ENCODE measurements around the gene CYLD. TPM values are rescaled to one million over a fixed set of nuclear protein-coding genes. Genes with fewer than 3 reads are reported as not detected.

CYLD gene
- polyA plus RNA-seq, 1 donor, result 34.5 TPM

DNA sequence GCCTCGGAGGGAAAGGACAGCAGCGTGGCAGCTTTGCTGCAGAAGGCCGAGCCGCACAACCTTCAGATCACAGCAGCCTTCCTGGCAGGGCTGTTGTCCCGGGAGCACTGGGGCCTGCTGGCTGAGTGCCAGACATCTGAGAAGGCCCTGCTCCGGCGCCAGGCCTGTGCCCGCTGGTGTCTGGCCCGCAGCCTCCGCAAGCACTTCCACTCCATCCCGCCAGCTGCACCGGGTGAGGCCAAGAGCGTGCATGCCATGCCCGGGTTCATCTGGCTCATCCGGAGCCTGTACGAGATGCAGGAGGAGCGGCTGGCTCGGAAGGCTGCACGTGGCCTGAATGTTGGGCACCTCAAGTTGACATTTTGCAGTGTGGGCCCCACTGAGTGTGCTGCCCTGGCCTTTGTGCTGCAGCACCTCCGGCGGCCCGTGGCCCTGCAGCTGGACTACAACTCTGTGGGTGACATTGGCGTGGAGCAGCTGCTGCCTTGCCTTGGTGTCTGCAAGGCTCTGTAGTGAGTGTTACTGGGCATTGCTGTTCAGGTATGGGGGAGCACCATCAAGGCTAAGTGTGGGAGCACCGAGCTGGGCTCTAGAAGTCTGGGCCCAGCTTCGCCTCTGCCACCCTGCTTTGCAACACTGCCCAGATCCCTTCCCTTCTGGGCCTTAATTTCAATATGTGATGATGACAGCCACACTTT is 29.9 kb upstream of the CYLD start:
- no peak for DNase-seq

DNA sequence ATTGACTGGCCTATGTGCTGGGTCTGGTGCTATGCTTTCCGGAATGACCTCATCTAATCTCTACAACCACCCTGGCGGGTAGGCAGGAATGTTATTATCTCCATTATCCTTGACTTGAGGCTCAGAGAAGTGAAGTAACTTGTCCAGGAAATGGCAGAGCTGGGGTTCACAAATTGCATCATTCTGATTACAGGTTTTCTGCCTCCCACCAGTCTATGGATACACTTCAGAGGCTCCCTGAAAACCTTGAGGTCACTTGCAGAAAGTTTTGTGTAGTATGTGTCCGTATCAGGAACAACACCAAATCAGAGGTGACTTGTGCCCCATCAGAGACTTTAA is 29.4 kb upstream of the CYLD start:
- no peak for DNase-seq

DNA sequence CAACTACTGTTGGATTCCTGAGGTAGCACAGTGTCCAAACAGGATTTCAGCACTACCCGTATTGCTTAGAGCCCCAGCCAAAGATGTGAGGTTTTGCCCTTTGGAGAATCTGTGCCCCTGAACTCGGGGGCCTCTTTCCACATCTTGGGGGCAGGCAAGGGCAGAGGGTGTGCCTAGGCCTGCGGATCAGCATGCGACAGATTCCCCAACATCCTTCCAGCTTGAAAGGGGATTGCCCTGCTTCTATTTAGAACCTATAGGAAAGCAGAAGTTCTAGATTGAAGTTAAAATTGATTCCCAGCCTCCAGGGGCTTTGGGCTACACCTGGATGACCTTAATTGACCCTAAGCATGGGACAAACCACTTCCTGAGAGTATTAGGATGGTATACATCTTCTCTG is 28.9 kb upstream of the CYLD start:
- no peak for DNase-seq

DNA sequence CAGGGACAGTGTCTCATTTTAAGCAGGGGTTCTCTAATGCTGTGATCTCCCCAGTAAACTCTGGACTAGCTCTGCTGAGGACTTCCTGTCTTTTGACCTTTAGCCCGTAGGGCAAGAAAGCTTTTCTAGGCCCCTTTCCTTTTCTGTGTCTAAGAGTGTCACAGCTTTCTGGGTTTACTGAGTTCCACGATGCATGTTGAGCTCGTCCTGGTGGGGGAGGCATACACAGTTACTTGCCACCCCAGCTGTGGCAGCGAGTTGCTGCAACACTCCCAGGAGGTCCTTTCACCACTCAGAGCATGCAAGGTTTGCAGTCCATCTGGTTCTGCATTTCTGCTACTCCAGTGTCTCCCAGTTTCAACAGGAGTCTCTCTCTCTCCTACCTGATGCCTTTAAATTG is 24.8 kb upstream of the CYLD start:
- no peak for DNase-seq

DNA sequence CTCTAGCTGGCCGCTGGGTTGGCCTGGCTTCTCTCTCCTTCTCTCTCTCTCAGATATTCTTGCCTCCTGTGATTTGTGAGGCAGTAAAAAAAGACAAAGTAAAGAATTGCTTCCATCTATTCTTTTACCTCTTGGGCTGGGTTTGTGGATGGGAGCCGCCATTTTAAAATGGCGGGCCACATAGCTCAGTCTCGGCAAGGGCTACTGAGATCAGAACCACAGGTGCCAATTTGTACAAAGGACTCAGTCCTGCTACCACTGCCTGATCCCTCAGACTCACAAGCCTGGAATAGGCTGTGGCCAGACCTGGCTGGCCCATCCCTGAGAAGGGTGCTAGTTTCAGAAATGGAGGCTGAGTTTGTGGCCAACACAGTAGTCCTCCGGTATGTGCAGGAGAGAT is 24.4 kb upstream of the CYLD start:
- no peak for DNase-seq

DNA sequence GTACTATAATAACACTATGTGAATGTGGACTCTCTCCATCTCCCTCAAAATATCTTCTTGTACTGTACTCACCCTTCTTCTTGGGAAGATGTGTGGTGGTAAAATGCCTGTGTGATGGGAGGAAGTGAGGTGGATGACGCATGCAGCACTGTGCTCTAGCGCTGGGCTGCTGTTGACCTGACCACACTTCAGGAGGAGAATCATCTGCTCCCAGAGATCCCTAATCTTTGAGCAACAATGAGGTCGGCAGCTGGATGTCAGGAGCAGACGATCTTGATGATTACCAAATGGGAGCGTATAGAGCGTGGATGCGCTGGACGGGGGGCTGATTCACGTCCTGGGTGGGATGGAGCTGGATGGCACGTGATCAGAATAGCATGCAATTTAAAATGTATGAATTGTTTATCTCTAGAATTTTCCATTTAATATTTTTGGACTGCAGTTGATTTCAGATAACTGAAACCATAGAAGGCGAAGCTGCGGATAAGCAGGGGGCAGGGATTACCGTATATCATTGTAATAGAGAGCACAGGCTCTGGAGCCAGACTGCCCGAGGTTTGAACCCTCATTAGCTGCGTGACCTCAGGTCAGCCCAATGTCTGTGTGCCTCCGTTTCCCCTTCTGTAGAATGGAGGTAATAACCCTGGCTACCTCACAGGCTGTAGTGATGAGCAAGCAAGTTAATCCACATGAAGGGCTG is 23.7 kb upstream of the CYLD start:
- no peak for DNase-seq

DNA sequence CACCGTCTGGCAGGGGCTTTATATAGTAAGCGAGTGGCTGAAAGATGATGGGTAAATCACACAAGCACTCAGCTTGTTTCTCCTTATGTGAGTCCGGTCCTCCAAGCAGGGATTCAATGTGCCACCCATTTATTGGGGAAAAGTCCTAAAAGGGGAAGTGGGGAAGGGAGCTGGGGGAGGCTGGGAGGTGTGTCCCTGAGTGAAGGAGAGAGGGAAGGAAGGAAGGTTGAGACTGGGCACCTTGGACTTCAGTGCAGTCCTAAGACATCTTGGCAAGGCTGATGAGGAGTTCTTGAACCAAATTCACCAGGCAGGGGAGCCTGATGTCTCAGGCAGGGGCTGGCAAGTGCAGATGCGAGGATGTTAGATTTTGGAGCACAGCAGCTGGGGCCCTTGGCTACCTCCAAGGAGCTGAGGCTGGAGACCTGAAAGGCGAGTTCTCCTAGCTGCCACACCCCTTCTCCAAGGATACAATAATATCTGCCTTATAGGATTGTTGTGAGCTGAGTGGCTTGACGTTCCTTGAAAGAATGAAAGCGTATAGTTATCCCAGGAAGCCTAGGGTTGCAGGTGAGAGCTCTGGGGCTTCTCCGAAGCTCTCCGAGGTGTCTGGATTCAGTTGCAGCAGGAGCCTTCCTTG is 23.0 kb upstream of the CYLD start:
- no peak for DNase-seq

DNA sequence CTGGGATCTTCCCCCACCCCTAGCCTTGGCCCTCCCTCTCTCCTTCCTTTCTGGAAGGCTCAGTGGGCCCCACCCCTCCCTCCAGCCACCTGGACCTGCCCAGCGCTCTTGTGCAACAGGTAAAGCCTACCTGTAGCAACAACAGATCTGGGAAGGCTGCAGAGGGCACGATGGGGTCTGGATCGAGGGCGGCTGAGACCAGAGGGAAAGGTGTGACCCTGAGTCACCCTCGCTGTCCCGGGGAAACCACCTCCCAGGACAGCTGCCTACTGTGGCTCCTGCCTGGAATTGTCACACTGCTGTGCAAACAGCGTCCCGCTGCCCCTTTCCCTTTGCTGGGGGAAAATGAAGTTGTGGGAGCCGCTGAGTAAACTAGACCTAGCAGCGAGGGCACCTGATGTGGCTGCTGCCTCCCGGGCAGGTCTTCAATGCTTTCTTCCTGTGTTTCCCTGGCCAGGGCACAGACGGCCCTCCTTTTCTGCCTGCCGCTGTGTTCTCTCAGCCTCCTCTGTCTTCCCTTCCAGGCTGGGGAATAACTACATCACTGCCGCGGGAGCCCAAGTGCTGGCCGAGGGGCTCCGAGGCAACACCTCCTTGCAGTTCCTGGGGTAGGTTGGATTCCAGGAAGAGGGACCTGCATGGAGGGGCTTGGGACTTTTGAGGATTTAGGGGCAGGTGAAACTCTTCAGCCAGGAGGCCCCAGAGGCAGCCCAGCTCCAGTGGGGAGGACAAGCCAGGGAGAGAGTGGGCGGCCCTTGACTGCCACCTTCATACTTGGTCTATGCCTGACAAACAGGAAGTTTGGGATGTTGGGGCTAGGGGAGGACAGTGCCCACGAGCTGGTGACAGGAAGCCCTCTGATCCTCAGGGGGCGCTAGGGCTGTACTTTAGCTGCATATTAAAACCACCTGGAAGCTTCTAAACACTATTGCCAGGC is 22.2 kb upstream of the CYLD start:
- DNase-seq, result no peak

DNA sequence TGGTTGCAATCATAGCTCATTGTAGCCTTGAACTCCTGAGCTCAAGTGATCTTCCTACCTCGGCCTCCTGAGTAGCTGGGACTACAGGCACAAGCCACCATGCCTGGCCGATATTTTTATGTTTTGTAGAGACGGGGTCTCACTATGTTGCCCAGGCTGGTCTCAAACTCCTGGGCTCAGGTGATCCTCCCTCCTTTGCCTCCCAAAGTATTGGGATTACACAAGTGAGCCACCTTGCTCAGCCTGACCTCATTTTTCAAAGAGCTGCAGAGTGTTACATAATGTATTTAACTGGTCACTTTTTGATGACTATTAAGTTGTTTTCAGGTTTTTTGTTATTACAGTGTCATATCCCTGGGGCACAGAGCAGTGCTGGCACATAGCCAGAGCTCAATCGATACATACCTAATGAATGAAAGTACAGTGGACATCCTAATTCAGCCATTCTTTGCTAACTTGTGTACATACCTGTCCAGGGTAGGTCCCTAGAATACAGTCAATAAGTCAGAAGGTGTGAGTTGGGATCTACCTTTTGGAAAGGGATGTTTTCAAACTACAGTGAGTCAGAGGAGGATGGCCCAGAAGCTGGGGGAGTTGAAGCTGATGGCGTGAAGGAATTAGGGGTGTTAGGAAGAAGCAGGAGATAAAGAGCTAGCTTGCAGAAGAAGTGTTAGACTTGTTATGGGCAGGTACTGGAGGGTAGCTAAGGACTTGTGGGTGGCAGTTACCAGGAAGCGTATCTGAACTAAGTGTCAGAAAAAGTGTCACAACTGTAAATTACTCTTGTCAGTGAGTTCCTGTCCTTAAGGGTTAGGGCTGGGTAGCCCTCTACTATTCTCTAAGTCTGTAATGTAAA is 20.1 kb upstream of the CYLD start:
- no peak for DNase-seq

DNA sequence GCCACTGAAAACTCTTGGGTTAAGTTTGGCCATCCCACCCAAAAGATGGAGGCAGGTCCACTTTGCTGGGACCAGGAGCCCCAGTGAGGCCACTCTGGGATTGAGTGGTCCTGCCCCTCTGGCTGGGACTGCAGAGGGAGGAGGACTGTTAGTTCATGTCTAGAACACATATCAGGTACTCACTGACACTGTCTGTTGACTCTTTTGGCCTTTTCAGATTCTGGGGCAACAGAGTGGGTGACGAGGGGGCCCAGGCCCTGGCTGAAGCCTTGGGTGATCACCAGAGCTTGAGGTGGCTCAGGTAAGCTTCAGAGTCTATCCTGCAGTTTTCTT is 19.5 kb upstream of the CYLD start:
- no peak for DNase-seq

DNA sequence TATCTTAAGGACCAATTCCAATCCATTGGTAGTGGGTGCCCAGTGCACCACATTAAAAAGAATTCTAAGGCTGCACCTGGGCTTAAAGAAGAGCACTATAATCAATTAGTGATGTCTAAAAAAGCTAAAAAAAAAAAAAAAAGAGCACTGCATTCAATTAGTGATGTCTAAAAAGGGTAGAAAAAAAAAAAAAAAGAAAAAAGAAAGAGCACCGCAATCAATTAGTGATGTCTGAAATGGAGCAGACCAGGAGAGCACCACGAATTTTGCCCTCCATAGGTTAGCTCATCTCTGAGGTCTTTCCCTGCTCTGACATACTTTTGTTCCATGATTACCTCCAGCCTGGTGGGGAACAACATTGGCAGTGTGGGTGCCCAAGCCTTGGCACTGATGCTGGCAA is 18.9 kb upstream of the CYLD start:
- no peak for DNase-seq

DNA sequence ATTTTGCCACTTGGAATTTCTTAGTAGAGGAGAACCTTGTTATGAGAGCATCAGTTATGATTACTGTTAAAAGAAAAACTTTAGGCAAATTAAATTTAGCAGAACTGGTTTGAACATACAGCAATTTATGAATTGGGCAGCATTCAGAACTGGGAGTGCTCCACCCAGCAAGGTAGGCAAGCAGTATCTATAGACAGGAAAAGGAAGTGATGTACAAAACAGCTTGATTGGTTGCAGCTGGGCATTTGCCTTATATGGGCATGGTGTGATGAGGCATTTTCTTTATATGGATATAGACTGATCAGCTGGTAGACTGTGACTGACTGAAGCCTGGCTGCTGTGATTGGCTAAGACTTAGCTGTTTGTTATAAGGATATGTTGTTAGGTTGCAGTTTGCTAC is 17.6 kb upstream of the CYLD start:
- DNase-seq, result no peak

DNA sequence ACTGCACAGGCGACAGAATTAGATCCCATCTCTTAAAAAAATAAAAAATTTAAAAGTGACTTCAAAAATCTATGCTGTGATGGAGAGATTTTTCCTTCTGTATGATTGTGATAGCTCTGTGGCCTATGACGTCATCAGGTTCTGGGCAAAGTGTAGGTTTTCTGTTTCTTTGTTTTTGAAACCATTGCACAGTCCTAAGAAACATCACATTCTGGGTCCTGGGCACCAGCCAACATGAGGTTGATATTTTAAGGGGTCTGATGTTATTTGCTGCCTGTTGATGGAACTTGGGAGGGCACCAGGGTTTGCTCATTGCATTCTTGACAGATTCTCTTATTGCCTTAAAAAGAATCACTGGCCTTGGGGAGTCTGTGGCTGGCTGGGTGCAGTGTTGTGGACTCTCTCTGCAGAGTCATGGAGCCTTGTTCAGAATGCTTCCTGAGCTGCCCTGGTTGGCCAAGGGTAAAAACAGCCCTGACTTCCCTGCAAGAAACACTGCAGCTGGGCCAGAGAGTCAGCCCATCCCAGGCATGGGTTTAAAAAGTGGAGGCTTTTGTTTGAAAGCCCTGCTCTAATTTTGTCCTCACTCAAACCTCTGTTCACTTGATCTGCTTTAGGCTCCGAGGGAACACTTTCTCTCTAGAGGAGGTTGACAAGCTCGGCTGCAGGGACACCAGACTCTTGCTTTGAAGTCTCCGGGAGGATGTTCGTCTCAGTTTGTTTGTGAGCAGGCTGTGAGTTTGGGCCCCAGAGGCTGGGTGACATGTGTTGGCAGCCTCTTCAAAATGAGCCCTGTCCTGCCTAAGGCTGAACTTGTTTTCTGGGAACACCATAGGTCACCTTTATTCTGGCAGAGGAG is 10.5 kb upstream of the CYLD start:
- no peak for DNase-seq

DNA sequence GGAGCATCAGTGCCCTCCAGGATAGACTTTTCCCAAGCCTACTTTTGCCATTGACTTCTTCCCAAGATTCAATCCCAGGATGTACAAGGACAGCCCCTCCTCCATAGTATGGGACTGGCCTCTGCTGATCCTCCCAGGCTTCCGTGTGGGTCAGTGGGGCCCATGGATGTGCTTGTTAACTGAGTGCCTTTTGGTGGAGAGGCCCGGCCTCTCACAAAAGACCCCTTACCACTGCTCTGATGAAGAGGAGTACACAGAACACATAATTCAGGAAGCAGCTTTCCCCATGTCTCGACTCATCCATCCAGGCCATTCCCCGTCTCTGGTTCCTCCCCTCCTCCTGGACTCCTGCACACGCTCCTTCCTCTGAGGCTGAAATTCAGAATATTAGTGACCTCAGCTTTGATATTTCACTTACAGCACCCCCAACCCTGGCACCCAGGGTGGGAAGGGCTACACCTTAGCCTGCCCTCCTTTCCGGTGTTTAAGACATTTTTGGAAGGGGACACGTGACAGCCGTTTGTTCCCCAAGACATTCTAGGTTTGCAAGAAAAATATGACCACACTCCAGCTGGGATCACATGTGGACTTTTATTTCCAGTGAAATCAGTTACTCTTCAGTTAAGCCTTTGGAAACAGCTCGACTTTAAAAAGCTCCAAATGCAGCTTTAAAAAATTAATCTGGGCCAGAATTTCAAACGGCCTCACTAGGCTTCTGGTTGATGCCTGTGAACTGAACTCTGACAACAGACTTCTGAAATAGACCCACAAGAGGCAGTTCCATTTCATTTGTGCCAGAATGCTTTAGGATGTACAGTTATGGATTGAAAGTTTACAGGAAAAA is 9.7 kb upstream of the CYLD start:
- no peak for DNase-seq

DNA sequence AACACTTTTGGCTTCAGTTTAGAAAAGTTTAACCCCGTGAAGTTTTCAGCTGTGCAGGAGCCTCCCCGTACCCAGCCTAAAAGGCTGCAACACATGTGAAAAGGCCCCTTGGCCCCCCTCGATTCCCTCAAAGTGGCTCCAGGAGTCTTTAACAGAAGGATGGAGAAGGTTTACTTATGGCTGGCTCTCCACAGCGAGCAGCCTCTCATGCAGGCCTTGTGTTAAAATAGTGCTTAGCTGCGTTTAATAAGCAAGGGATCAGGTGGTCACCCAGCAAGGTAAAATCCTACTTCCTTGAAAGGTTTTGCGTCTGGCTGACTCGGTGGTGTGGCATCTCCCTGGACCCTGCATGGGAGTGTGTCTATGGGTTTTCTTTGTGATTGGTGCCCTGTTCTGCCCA is 8.4 kb upstream of the CYLD start:
- no peak for DNase-seq

DNA sequence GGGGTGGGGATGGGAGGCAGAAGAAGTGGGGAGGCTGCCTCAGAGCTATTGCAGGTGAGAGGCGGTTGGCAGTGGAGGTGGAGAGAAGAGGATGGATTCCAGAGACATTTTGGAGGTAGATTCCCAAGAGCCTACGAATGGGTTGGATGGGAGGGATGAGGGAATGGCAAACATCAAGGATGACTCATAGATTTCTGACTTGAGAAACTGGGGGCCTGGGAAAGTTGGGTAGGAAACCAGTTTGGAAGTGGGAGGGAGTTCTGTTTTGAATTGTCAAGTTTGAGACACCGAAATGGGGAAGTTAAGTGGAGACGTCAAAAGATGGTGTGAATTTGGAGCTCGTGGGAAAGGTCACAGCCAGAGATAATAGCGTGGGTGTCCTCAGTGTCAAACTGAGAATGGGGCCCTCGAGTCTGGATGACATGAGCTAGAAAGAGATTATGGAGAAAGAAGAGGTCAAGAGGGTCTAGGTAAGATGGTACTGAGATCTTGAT is 6.2 kb upstream of the CYLD start:
- DNase-seq, result no peak

DNA sequence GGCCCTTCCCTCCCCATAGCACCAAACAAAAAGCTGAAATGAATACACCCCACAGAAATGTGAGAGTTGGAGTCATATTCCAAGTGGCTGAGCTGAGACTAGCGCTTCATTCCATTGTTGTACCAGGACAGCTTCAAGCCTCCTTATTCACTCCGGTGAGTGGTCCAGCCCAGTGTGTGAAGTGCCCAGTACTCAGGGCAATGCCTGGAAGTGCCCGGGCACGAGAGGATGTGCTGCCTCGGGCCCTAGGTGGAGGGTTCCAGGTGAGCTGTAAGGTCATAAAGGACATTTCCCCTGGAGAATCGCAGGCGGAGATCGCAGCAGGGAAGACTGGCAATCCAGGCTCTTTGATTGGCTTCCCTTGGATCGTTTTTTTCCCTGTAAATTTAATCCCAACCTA is 5.4 kb upstream of the CYLD start:
- no peak for DNase-seq

DNA sequence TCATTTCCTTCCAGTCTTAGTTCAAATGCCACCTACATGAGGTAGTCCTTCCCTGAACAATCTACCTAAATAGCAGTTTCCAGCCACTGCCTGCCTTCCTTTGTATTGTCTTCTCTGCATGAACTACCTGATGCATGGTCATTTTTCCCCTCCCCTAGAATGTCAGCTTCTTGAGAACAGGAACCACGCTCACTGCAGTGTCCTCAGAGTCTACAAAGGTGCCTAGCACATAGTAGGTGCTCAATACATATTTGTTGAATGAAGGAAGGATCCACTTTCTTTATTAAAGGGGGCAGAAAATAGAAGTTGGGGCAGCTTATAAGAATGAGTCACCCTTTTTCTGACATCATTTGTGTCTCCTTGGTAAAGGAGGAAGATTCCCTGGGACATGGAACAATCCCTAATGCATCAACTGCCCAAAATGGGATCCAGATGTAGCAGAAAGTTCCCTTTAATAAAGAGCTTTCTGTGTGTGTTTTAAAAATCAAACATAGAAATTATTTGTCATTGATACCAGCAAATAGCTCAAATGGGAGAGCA is 4.4 kb upstream of the CYLD start:
- no peak for DNase-seq

DNA sequence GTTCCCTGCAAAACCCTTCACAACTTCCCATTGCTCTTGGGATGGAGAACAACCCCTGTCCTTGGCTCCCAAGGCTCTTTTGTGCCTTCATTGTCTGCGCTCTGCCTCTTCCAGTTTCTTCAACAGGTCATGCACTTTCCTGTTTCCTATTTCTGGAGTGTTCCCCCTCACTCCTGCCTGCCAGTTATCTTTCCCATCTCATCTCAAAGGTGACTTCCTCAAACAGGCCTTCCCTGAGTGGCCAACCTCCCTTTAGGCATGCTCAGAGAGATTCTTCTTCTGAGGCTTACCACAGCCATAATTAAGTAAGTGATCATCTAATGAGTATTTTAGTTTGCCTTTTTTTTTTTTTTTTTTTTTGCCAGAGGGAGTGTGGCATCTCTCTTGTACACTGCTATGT is 2.9 kb upstream of the CYLD start:
- DNase-seq, result no peak

DNA sequence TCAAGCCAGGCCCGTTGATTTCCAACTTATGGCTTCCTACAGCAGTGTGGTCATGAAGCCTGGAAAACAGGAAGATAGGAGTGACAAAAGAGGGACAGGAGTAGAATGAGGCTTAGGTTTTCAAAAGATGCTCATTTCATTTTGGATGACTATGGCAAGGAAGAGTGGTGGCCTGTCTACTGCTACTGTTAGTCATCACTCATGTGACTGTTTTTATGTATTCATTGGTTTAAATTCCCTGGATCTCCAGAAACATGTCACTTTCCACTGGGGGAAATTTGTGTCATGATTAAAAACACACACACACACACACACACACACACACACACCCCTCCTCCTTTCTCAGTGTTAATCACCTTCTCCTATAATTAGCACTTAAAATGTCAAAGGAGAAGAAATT is 1.1 kb upstream of the CYLD start:
- no peak for DNase-seq
